ENCODE data around the gene CASP10. TPM values are rescaled to one million over a fixed set of nuclear protein-coding genes. Genes with fewer than 3 reads are reported as not detected.

Gene CASP10
- total and polyA plus RNA-seq, 2 of the 8 experiments (the other 6 are each of a cell fraction or from before 2014, with no cell fraction given), result 2.3 to 4.0 TPM

DNA sequence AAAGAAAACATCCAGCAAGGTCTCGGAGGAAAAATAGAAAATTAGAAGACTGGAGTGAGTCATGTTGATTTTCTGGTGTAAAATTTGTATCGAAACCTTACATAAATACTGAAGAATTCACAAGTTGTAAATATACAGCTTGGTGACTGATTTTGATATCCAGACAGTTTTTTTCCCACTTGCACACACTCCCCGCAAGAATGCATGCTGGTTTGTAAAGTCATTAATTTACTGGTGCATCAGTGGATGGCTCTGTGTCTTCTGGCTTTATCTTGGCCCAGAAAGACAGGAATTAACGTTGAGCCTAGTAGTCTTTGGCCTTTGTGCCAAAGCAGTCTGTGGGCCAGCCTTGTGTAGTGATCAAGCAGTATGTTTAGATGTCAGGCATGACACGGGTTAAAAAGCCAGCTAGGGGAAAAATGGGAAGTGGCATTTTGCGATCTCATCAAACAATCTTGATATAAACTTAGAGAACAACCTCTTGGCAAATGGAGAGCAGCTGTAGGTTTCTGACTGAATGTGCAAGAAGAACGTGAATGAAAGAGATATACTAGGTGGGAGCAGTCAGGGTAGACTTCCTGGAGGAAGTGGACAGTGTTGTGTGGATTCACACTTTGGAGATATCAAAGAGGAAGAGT lies 54.7 kb downstream of the CASP10 start:
- H3K79me1 ChIP-seq (ENCODE audit: low read depth, low read length), result no peaks in the 10 kb centered on the region
- no peak overlapping the region for H4K91ac ChIP-seq (replicated peaks; ENCODE audit: insufficient read length, low read length)
- H3K23ac ChIP-seq (ENCODE audit: insufficient read length), result no peak overlapping the region
- H4K5ac ChIP-seq (ENCODE audit: insufficient read length, low read depth, low read length), result no peak overlapping the region
- FAIRE-seq (no peak), DNase-seq (ENCODE audit: low read depth in 1 of 2, low spot score in 2 of 2) (peak in 1 of 2 experiments; percentile 14)
- no peak overlapping the region for H3K56ac ChIP-seq (replicated peaks; ENCODE audit: insufficient read length, low read depth, low read length)
- H2BK5ac ChIP-seq (ENCODE audit: low read depth, low read length), result no peak overlapping the region
- H3K4ac ChIP-seq (replicated peaks; ENCODE audit: insufficient read length, low read depth, low read length), result no peak overlapping the region
- no peaks in the 10 kb centered on the region; a peak in 1 of 7 replicates for H3K4me1 ChIP-seq (replicated peaks in 1 of 4; ENCODE audit: control insufficient read depth in 3 of 4, insufficient read depth in 4 of 4, low read length in 3 of 4)
- no peak overlapping the region for H2BK15ac ChIP-seq (ENCODE audit: low read length)
- H2AFZ ChIP-seq (ENCODE audit: low read length), result no peak overlapping the region
- no peak overlapping the region for H2BK12ac ChIP-seq (ENCODE audit: low read depth, low read length)
- H3K4me3 ChIP-seq (ENCODE audit: extremely low read depth in 1 of 4, insufficient read depth in 2 of 4, low read depth in 3 of 4, low read length in 4 of 4), result no peak overlapping the region
- no peak overlapping the region for H2AK5ac ChIP-seq (ENCODE audit: low read depth, low read length)
- H3K4me2 ChIP-seq (ENCODE audit: insufficient read depth in 1 of 2, low read depth in 2 of 2, low read length in 2 of 2), result no peak overlapping the region
- no peak overlapping the region for H4K8ac ChIP-seq (ENCODE audit: extremely low read depth, insufficient read depth, low read length)
- no peak overlapping the region for H3K9ac ChIP-seq (replicated peaks in 1 of 4; ENCODE audit: extremely low read depth in 1 of 4, low read depth in 3 of 4, low read length in 3 of 4)
- H3K27ac ChIP-seq (ENCODE audit: low read depth, low read length), result no peak overlapping the region
- no peak overlapping the region for H2BK20ac ChIP-seq (ENCODE audit: low read length)
- H3K79me2 ChIP-seq (ENCODE audit: control insufficient read depth in 1 of 2, insufficient read depth in 2 of 2, low read length in 2 of 2), result no peaks in the 10 kb centered on the region
- no peaks in the 10 kb centered on the region; a peak in 1 of 8 replicates for H3K36me3 ChIP-seq (ENCODE audit: control insufficient read depth in 2 of 4, insufficient read depth in 4 of 4, low read length in 3 of 4)
- ChIA-PET POLR2A (ENCODE audit: partially characterized antibody) (no interaction called here), CTCF (ENCODE audit: partially characterized antibody) (interaction anchor here (0.7 to 2.5 kb wide), 12 partner anchors 16 to 252 kb away, joined by 3 to 40 read pairs (median 4); no protein-coding TSS in a partner anchor)
- no peak overlapping the region for H3K18ac ChIP-seq (ENCODE audit: extremely low read depth, low read length)
- no peaks in the 10 kb centered on the region for H3K27me3 ChIP-seq (replicated peaks in 1 of 4; ENCODE audit: control insufficient read depth in 3 of 4, extremely low read depth in 1 of 4, insufficient read depth in 3 of 4, low read length in 3 of 4)
- WGBS, 2 experiments (ENCODE audit: extremely low coverage in 1 of 2, insufficient coverage in 1 of 2, insufficient read length in 1 of 2, insufficient replicate concordance in 2 of 2, low coverage in 1 of 2, low lambda C conversion rate in 2 of 2, missing lambda C conversion rate in 1 of 2), result 94% methylated on average over 6 of the region's 7 CpGs; no CpG with 5 or more reads in 1 of the 2 experiments
- H3K14ac ChIP-seq (ENCODE audit: insufficient read length), result no peak overlapping the region
- 0 out of 4 replicates have a peak, but pooled peaks cover 0 to 2% of the 10 kb centered on the region in 2 experiments for H3K9me3 ChIP-seq (ENCODE audit: insufficient read depth in 2 of 2, low read depth in 1 of 2, low read length in 1 of 2)
- no peaks in the 10 kb centered on the region; the same call in 1 of the 2 replicates for H3K23me2 ChIP-seq (ENCODE audit: low read depth, low read length)
- H4K20me1 ChIP-seq (replicated peaks in 1 of 2; ENCODE audit: control insufficient read depth in 1 of 2, insufficient read depth in 2 of 2, low read length in 2 of 2), result peaks cover 0 to 3% of the 10 kb centered on the region in 2 experiments
- H2BK120ac ChIP-seq (replicated peaks; ENCODE audit: low read depth, low read length), result no peak overlapping the region
- TF ChIP-seq EZH2 (IDR thresholded peaks at IDR 0.05; ENCODE audit: low read depth, low read length, severe bottlenecking) (no peak), TAF7 (optimal IDR thresholded peaks at IDR 0.05; ENCODE audit: borderline replicate concordance, low read depth, low read length) (no peak), SUZ12 (IDR thresholded peaks at IDR 0.05; ENCODE audit: low read length) (no peak), ATF2 (IDR thresholded peaks at IDR 0.05; ENCODE audit: low read length) (no peak), CTCF (IDR thresholded peaks at IDR 0.05; ENCODE audit: control extremely low read depth in 1 of 3, insufficient read depth in 1 of 3, low read depth in 1 of 3, low read length in 3 of 3) (no peak), CREB1 (IDR thresholded peaks at IDR 0.05) (no peak), HDAC2 (IDR thresholded peaks at IDR 0.05; ENCODE audit: borderline replicate concordance in 1 of 2, low read depth in 2 of 2, low read length in 2 of 2) (no peak), SRF (IDR thresholded peaks at IDR 0.05; ENCODE audit: low read depth, low read length) (no peak)

All from H1 (cell line).